H1 (cell line): Measurements from ENCODE around the gene ACOX1. TPM values are rescaled to one million over a fixed set of nuclear protein-coding genes. Genes with fewer than 3 reads are reported as not detected.

Source experiments
- CTCF ChIA-PET: fragments of 300-600 bp; sonication (Branson Sonifier 250); formaldehyde crosslinking; loops from one replicate; lab custom pipeline; 2021; ENCODE audit not compliant: partially characterized antibody; lab: Charles Lee
- POLR2A ChIA-PET: fragments of 300-600 bp; sonication (Branson Sonifier 250); formaldehyde crosslinking; loops from one replicate; lab custom pipeline; 2021; ENCODE audit warnings: inconsistent platforms; ENCODE audit not compliant: partially characterized antibody; lab: Charles Lee
- DNase-seq, 2 experiments: peaks; one replicate each; pipeline versions ENCODE4 v3.0.0 to v3.0.0-alpha.2; 2010 to 2022; ENCODE audit warnings: low spot score in 2 of 2, low read depth in 1 of 2, mixed read lengths in 1 of 2
- FAIRE-seq: peaks from 2 replicates; lab custom pipeline; 2011; peaks lifted over from hg19 to GRCh38; lab: Jason Lieb, UNC
- H2AFZ ChIP-seq: 2 replicates; pipeline ENCODE4 v1.8.1; 2012; ENCODE audit warnings: low read length, inconsistent platforms
- H2AK5ac ChIP-seq: 2 replicates; pipeline ENCODE4 v1.6.1; 2013; ENCODE audit warnings: low read depth, low read length
- H2BK120ac ChIP-seq: replicated peaks from 2 replicates; pipeline ENCODE3; 2013; ENCODE audit warnings: low read depth, low read length, inconsistent platforms
- H2BK12ac ChIP-seq: 2 replicates; pipeline ENCODE4 v1.6.1; 2013; ENCODE audit warnings: low read depth, low read length
- H2BK15ac ChIP-seq: 2 replicates; pipeline ENCODE4 v1.6.1; 2013; ENCODE audit warnings: low read length
- H2BK20ac ChIP-seq: 2 replicates; pipeline ENCODE4 v1.6.1; 2013; ENCODE audit warnings: low read length
- H2BK5ac ChIP-seq: 2 replicates; pipeline ENCODE4 v1.6.1; 2013; ENCODE audit warnings: low read depth, low read length
- H3K14ac ChIP-seq: 2 replicates; pipeline ENCODE4 v1.6.1; 2013; ENCODE audit warnings: inconsistent platforms; ENCODE audit not compliant: insufficient read length
- H3K18ac ChIP-seq: 2 replicates; pipeline ENCODE4 v1.6.1; 2013; ENCODE audit warnings: low read length; ENCODE audit errors: extremely low read depth
- H3K23ac ChIP-seq: 2 replicates; pipeline ENCODE4 v1.6.1; 2013; ENCODE audit warnings: inconsistent platforms; ENCODE audit not compliant: insufficient read length
- H3K23me2 ChIP-seq: 2 replicates; pipeline ENCODE4 v1.6.1; 2013; ENCODE audit warnings: low read depth, low read length
- H3K27ac ChIP-seq: 2 replicates; pipeline ENCODE4 v1.6.1; 2011; ENCODE audit warnings: low read depth, low read length, inconsistent platforms
- H3K27me3 ChIP-seq, 4 experiments: replicated peaks in 1 of 4; 1 replicate in 1 of 4; 2 replicates in 3 of 4; pipeline versions ENCODE4 v1.6.1 to v1.8.1; 2011 to 2013; ENCODE audit warnings: low read length in 3 of 4, mild to moderate bottlenecking in 3 of 4, inconsistent platforms in 2 of 4, mixed read lengths in 2 of 4, moderate library complexity in 1 of 4; ENCODE audit not compliant: control insufficient read depth in 3 of 4, insufficient read depth in 3 of 4; ENCODE audit errors: extremely low read depth in 1 of 4
- H3K36me3 ChIP-seq, 4 experiments: 2 replicates each; pipeline versions ENCODE4 v1.6.1 to v1.8.1; 2011 to 2013; ENCODE audit warnings: mild to moderate bottlenecking in 4 of 4, low read length in 3 of 4, moderate library complexity in 2 of 4, control low read depth in 1 of 4, inconsistent platforms in 1 of 4; ENCODE audit not compliant: insufficient read depth in 4 of 4, control insufficient read depth in 2 of 4
- H3K4ac ChIP-seq: replicated peaks from 2 replicates; pipeline ENCODE3; 2013; ENCODE audit warnings: low read length, low read depth, mixed read lengths, inconsistent platforms; ENCODE audit not compliant: insufficient read length
- H3K4me1 ChIP-seq, 4 experiments: replicated peaks in 1 of 4; 1 replicate in 1 of 4; 2 replicates in 3 of 4; pipeline versions ENCODE4 v1.6.1 to v1.8.1; 2011 to 2013; ENCODE audit warnings: low read length in 3 of 4, inconsistent platforms in 2 of 4, mixed read lengths in 1 of 4; ENCODE audit not compliant: insufficient read depth in 4 of 4, control insufficient read depth in 3 of 4
- H3K4me2 ChIP-seq, 2 experiments: 2 replicates each; pipeline versions ENCODE4 v1.6.1 to v1.8.1; 2011 to 2013; ENCODE audit warnings: low read depth in 2 of 2, low read length in 2 of 2, control low read depth in 1 of 2, inconsistent platforms in 1 of 2, mild to moderate bottlenecking in 1 of 2; ENCODE audit not compliant: insufficient read depth in 1 of 2
- H3K4me3 ChIP-seq, 4 experiments: fragments of 200-600, 300-600 bp in 1 of 4; sonication (generic), shearing (Covaris generic), sonication (Bioruptor Twin) in 1 of 4; 2 replicates each; pipeline versions ENCODE4 v1.5.1 to v1.8.1; 2011 to 2016; ENCODE audit warnings: low read length in 4 of 4, low read depth in 3 of 4, control low read depth in 2 of 4, inconsistent platforms in 2 of 4, mild to moderate bottlenecking in 2 of 4, mixed read lengths in 1 of 4, moderate library complexity in 1 of 4; ENCODE audit not compliant: insufficient read depth in 2 of 4; ENCODE audit errors: extremely low read depth in 1 of 4
- H3K56ac ChIP-seq: replicated peaks from 2 replicates; pipeline ENCODE3; 2013; ENCODE audit warnings: low read depth, mild to moderate bottlenecking, mixed read lengths, low read length, inconsistent platforms; ENCODE audit not compliant: insufficient read length
- H3K79me1 ChIP-seq: 2 replicates; pipeline ENCODE4 v1.6.1; 2013; ENCODE audit warnings: low read depth, low read length, control low read depth
- H3K79me2 ChIP-seq, 2 experiments: 2 replicates each; pipeline versions ENCODE4 v1.6.1 to v1.8.1; 2012 to 2013; ENCODE audit warnings: low read length in 2 of 2, mild to moderate bottlenecking in 2 of 2, inconsistent platforms in 1 of 2; ENCODE audit not compliant: insufficient read depth in 2 of 2, control insufficient read depth in 1 of 2
- H3K9ac ChIP-seq, 4 experiments: replicated peaks in 1 of 4; 1 replicate in 1 of 4; 2 replicates in 3 of 4; pipeline versions ENCODE4 v1.6.1 to v1.8.1; 2011 to 2013; ENCODE audit warnings: low read depth in 3 of 4, low read length in 3 of 4, control low read depth in 2 of 4, mild to moderate bottlenecking in 2 of 4, moderate library complexity in 2 of 4, inconsistent platforms in 1 of 4; ENCODE audit errors: extremely low read depth in 1 of 4
- H3K9me3 ChIP-seq, 2 experiments: 2 replicates each; pipeline versions ENCODE4 v1.6.1 to v1.8.1; 2012 to 2013; ENCODE audit warnings: mild to moderate bottlenecking in 2 of 2, moderate library complexity in 2 of 2, control low read depth in 1 of 2, inconsistent platforms in 1 of 2, low read depth in 1 of 2, low read length in 1 of 2, mixed read lengths in 1 of 2; ENCODE audit not compliant: insufficient read depth in 2 of 2
- H4K20me1 ChIP-seq, 2 experiments: replicated peaks in 1 of 2; 2 replicates each; pipeline versions ENCODE3 to v1.8.1; 2011 to 2013; ENCODE audit warnings: inconsistent platforms in 2 of 2, low read length in 2 of 2, mild to moderate bottlenecking in 1 of 2; ENCODE audit not compliant: insufficient read depth in 2 of 2, control insufficient read depth in 1 of 2
- H4K5ac ChIP-seq: 2 replicates; pipeline ENCODE4 v1.6.1; 2013; ENCODE audit warnings: low read length, low read depth, mixed read lengths, inconsistent platforms; ENCODE audit not compliant: insufficient read length
- H4K8ac ChIP-seq: 2 replicates; pipeline ENCODE4 v1.8.0; 2013; ENCODE audit warnings: mild to moderate bottlenecking, moderate library complexity, low read length, inconsistent platforms; ENCODE audit not compliant: insufficient read depth; ENCODE audit errors: extremely low read depth
- H4K91ac ChIP-seq: replicated peaks from 2 replicates; pipeline ENCODE3; 2013; ENCODE audit warnings: low read length, mixed read lengths, inconsistent platforms; ENCODE audit not compliant: insufficient read length
- FOSL1 ChIP-seq: IDR thresholded peaks from 2 replicates; pipeline ENCODE4 v1.6.1; 2011; ENCODE audit warnings: mild to moderate bottlenecking, low read depth, low read length, moderate library complexity; ENCODE audit not compliant: insufficient read depth
- HDAC6 ChIP-seq: IDR thresholded peaks from one replicate; pipeline ENCODE4 v1.7.1; 2012; ENCODE audit warnings: low read depth, mild to moderate bottlenecking, inconsistent platforms, low read length, moderate library complexity
- KDM1A ChIP-seq: fragments of 200-600, 300-600 bp; sonication (generic); IDR thresholded peaks from 2 replicates; pipeline ENCODE4 v1.7.1; 2016; ENCODE audit warnings: mild to moderate bottlenecking, low read length, borderline replicate concordance
- MAFK ChIP-seq: IDR thresholded peaks from 2 replicates; pipeline ENCODE4 v1.6.1; 2012; ENCODE audit warnings: low read depth, mild to moderate bottlenecking, improper control_type of control experiment, low read length
- NRF1 ChIP-seq: IDR thresholded peaks from 2 replicates; pipeline ENCODE4 v1.6.1; 2011; ENCODE audit warnings: mild to moderate bottlenecking, low read depth, low read length, improper control_type of control experiment
- RBBP5 ChIP-seq: IDR thresholded peaks from 2 replicates; pipeline ENCODE4 v1.7.1; 2012; ENCODE audit warnings: low read depth, mild to moderate bottlenecking, inconsistent platforms, low read length, moderate library complexity, borderline replicate concordance
- SIX5 ChIP-seq: IDR thresholded peaks from 2 replicates; pipeline ENCODE4 v1.6.1; 2011; ENCODE audit warnings: mild to moderate bottlenecking, low read depth, low read length
- SUZ12 ChIP-seq: fragments of 200-600 bp; sonication (generic); IDR thresholded peaks from 2 replicates; pipeline ENCODE4 v1.6.1; 2012; ENCODE audit warnings: mild to moderate bottlenecking, inconsistent platforms, low read length, moderate library complexity, mixed read lengths
- USF2 ChIP-seq: IDR thresholded peaks from 2 replicates; pipeline ENCODE4 v1.6.1; 2011; ENCODE audit warnings: low read length, improper control_type of control experiment
- WGBS, 2 experiments: shearing (Covaris generic) in 1 of 2; methylation state at CpG; one replicate each; pipeline versions ENCODE4 v1.1.6 to v1.1.7; 2013 to 2015; ENCODE audit warnings: low lambda C conversion rate in 2 of 2, mixed read lengths in 2 of 2, inconsistent platforms in 1 of 2, low coverage in 1 of 2, missing lambda C conversion rate in 1 of 2; ENCODE audit not compliant: insufficient replicate concordance in 2 of 2, insufficient coverage in 1 of 2, insufficient read length in 1 of 2; ENCODE audit errors: extremely low coverage in 1 of 2, missing lambda C conversion rate in 1 of 2; 5-methylcytosine and 5-hydroxymethylcytosine counted together
- polyA plus RNA-seq, 7 experiments: library from polyadenylated mRNA; depleted of rRNA in 3 of 7; stranded (reverse) in 5 of 7; unstranded in 2 of 7; fragments of >200 nt in 5 of 7; fragments of 200-250 nt in 2 of 7; gene quantifications; 1 replicate in 5 of 7; 2 replicates in 1 of 7; 4 replicates in 1 of 7; pipeline versions ENCODE4 v1.2.1 to v1.2.3, GENCODE V29; 2011 to 2013; ENCODE audit warnings: missing spikeins in 2 of 7, mixed read lengths in 2 of 7
- total RNA-seq: library from RNA; stranded (reverse); fragmentation: NEBNext Ultra II Directional; extraction: Animal tissue kit (Norgen Biotek cat#: 25700); gene quantifications from 2 replicates; pipeline ENCODE4 v1.2.1, GENCODE V29; 2021

ACOX1 gene
- total and polyA plus RNA-seq, 2 of the 8 experiments (the other 6 are each of a cell fraction or from before 2014, with no cell fraction given): 10.5 to 30.4 TPM

DNA sequence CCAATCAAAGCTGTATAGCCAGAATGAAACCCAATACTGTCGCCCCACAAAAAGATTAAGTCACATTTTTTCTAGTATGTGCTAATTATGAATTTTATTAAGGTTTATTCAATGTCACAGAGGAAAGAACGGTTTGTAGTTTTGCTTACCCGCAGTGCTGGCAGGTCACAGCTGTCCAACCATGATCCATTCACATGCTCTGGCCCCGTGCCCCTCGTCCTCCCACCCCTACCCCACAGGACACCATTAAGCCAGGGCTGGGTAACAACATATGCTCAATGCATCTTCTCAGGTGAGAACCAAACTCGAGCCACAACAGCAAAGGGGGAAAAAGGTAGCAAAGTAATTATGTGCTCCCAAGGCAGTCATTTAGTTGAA, 37.5 kb downstream of the ACOX1 start:
- H2BK120ac ChIP-seq: no peak overlapping the region
- H3K4me2 ChIP-seq: peak overlapping the region; percentile 62 to 73
- no peak overlapping the region; the same call in 1 of the 2 replicates for H3K18ac ChIP-seq
- H4K8ac ChIP-seq: no peak overlapping the region
- H3K79me1 ChIP-seq: no peaks in the 10 kb centered on the region
- H2AFZ ChIP-seq: no peak overlapping the region
- no peak overlapping the region for H2BK5ac ChIP-seq
- H3K27ac ChIP-seq: no peak overlapping the region
- H3K36me3 ChIP-seq: peaks cover 0 to 12% (median 3%) of the 10 kb centered on the region in 4 experiments; a peak in 4 of 8 replicates
- H3K56ac ChIP-seq: no peak overlapping the region
- no peak overlapping the region for H2BK20ac ChIP-seq
- H2AK5ac ChIP-seq: no peak overlapping the region
- peaks cover 4% of the 10 kb centered on the region; the same call in 1 of the 2 replicates for H3K23me2 ChIP-seq
- no peak overlapping the region for H3K9ac ChIP-seq
- no peaks in the 10 kb centered on the region for H3K27me3 ChIP-seq
- no peak for TF ChIP-seq KDM1A
- TF ChIP-seq RBBP5: no peak
- no peak for TF ChIP-seq USF2
- no peak for TF ChIP-seq MAFK
- no peak for TF ChIP-seq HDAC6
- TF ChIP-seq SUZ12: no peak
- TF ChIP-seq NRF1: no peak
- no peak for TF ChIP-seq FOSL1
- TF ChIP-seq SIX5: no peak
- TF ChIP-seq, all 59 proteins: peak for 0
- FAIRE-seq (no peak), DNase-seq (no peak)
- H4K20me1 ChIP-seq: no peaks in the 10 kb centered on the region
- H3K79me2 ChIP-seq: no peaks in the 10 kb centered on the region
- no peak overlapping the region for H3K23ac ChIP-seq
- no peak overlapping the region for H3K4ac ChIP-seq
- H4K91ac ChIP-seq: no peak overlapping the region
- no peak overlapping the region for H4K5ac ChIP-seq
- no peaks in the 10 kb centered on the region for H3K9me3 ChIP-seq
- peaks cover 0 to 3% (median 2%) of the 10 kb centered on the region in 4 experiments; a peak in 3 of 7 replicates for H3K4me1 ChIP-seq
- WGBS, 2 experiments: 77% methylated on average over 6 of the region's 6 CpGs; no CpG with 5 or more reads in 1 of the 2 experiments
- H2BK12ac ChIP-seq: no peak overlapping the region
- ChIA-PET POLR2A (interaction anchor here (0.5 to 2.7 kb wide), 19 partner anchors 10 to 193 kb away, joined by 3 to 8 read pairs (median 4); partner anchors contain the start of genes ACOX1, TEN1 and TRIM65), CTCF (interaction anchor here (0.7 to 1.3 kb wide), 4 partner anchors 26 to 444 kb away, joined by 3 to 4 read pairs (median 3); partner anchors contain the start of gene SPHK1)
- H3K4me3 ChIP-seq: peak overlapping the region in 3 of 4 experiments; percentile 55 to 81 (median 74); a peak in 5 of 8 replicates
- no peak overlapping the region for H3K14ac ChIP-seq
- H2BK15ac ChIP-seq: no peak overlapping the region
